Raji (cell line): ENCODE results near the gene SKOR1.

Source experiments
- POLR2A ChIP-seq: IDR thresholded peaks from 2 replicates; pipeline ENCODE4 v1.6.1; 2011; ENCODE audit warnings: low read depth, low read length, control low read depth; ENCODE audit not compliant: insufficient read depth

Gene SKOR1

GRCh38 chr15:67865331-67865730 is 40.0 kb downstream of the SKOR1 start:
- no peak for TF ChIP-seq POLR2A

GRCh38 chr15:67865766-67866165 is 40.5 kb downstream of the SKOR1 start:
- TF ChIP-seq POLR2A, result no peak

DNA sequence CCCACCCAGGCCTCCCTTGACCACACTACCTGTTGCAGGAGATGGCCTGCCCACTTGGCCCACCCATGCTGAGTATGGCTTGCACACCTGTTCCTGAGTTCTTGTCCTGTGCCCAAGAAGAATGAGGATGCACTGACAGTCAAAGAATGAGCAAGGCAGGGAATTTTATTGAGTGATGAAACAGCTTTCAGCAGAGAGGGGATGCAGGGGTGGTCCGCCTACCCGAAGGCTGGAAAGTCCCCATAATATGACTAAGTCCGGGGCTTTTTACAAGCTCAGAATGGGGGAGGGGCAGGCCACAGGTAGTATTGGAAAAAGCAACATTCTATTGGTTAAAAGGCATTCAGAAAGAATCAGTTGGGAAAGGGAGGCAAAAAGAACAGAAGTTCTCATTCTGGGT is 44.4 kb downstream of the SKOR1 start:
- no peak for TF ChIP-seq POLR2A

GRCh38 chr15:67870868-67871408 is 45.6 kb downstream of the SKOR1 start:
- no peak for TF ChIP-seq POLR2A

GRCh38 chr15:67873777-67874176 is 48.5 kb downstream of the SKOR1 start:
- TF ChIP-seq POLR2A, result no peak

- no peak for TF ChIP-seq POLR2A
These were observed 53.5 kb downstream of the SKOR1 start for GRCh38 chr15:67878712-67879206.

GRCh38 chr15:67879440-67880129 is 54.3 kb downstream of the SKOR1 start:
- TF ChIP-seq POLR2A, result no peak

GRCh38 chr15:67880651-67881182 is 55.4 kb downstream of the SKOR1 start:
- no peak for TF ChIP-seq POLR2A

- no peak for TF ChIP-seq POLR2A
These were observed 57.4 kb downstream of the SKOR1 start for GRCh38 chr15:67882487-67883233.

DNA sequence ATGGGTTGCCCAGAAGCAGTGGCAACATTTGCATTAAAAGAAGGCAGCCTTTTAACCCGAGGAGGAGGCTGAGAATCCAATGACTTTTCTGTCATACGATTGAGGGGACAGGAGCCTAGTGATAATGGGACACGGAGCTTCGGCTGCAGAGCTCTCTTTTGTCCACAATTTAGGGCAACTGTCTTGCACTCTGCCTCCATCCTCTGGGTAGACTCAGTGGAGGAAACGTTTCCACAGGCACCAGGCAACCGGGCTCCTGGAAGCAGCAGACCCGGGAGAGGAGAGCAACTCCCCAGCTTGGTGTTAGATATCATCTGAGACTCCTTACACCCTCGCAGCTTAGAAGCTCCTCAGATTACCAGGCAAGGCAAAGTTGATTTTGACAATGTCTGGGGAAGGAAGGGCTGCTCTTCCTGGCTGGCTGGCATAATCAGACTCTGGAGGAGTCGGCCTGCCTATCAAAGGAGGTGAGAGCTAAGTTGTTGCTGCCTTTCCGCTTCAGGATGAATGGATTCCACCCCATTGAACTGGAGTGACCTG is 58.0 kb downstream of the SKOR1 start:
- TF ChIP-seq POLR2A, result no peak

DNA sequence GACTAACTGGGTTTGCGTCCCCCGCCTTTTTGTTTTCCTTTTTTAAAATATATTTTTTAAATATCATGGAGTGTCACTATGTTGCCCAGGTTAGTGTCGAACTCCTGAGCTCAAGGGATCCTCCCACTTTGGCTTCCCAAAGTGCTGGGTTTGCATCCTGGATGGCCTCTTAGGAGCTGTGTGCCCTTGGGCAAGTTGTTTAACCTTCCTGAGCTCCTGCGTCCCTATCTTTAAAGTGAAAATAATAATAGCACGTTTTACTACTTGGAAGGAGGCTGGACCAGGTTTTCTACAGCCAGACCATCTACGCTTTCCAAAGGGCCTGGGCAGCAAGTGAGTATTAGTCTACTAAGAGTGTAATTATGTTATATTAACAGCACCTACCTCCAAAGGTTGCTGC is 58.7 kb downstream of the SKOR1 start:
- TF ChIP-seq POLR2A, result no peak
